IgD-negative memory B cell (primary cell): Measurements from ENCODE around the gene KNOP1. TPM values are rescaled to one million over a fixed set of nuclear protein-coding genes. Genes with fewer than 3 reads are reported as not detected.
A peak's percentile ranks its signal among the peaks of the same experiment; 100 is the strongest.

Experiments
- H3K27ac Mint-ChIP-seq, 3 donors: one replicate each; pipeline ENCODE4 v1.8.0; 2020 to 2022; ENCODE audit warnings: mild to moderate bottlenecking in 3 of 3, mixed read lengths in 3 of 3, moderate library complexity in 1 of 3
- H3K27me3 Mint-ChIP-seq: one replicate; pipeline ENCODE4 v1.8.0; 2021; ENCODE audit warnings: mixed read lengths
- H3K36me3 Mint-ChIP-seq: one replicate; pipeline ENCODE4 v1.8.0; 2020; ENCODE audit warnings: mild to moderate bottlenecking, mixed read lengths
- H3K4me1 Mint-ChIP-seq, 3 donors: one replicate each; pipeline ENCODE4 v1.8.0; 2020 to 2022; ENCODE audit warnings: mixed read lengths in 3 of 3, mild to moderate bottlenecking in 1 of 3
- H3K4me3 Mint-ChIP-seq, 4 donors: one replicate each; pipeline ENCODE4 v1.8.0; 2020 to 2022; ENCODE audit warnings: mild to moderate bottlenecking in 4 of 4, mixed read lengths in 4 of 4, moderate library complexity in 3 of 4
- H3K9me3 Mint-ChIP-seq, 3 donors: one replicate each; pipeline ENCODE4 v1.8.0; 2020 to 2021; ENCODE audit warnings: mixed read lengths in 3 of 3, mild to moderate bottlenecking in 1 of 3
- polyA plus RNA-seq: library from polyadenylated mRNA; unstranded; fragments of 300-500 nt; fragmentation: Illumina TruSeq; gene quantifications from one replicate; pipeline ENCODE4 v1.2.3, GENCODE V29; 2021

Gene KNOP1
- polyA plus RNA-seq, 1 donor from 2014 or later: 12.6 TPM

DNA sequence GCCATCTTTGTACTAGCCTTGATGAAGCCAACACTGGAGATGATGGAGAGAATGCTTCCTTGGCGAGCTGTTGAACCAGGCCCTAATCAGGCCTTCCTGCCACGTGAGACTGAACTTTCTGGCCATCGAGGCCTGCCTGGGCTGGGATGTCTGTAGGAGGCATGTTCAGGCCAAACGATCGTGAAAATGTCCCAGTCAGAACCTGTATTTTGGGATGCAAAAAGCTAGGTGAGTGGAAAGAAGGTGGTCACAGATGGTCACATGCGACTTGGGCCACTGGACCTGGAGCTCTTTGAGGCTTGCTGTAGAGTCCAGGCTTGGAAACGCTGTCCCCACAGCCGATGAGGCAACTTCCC is 12.9 kb downstream of the KNOP1 start:
- no peak overlapping the region for H3K4me3 Mint-ChIP-seq
- H3K27me3 Mint-ChIP-seq: no peaks in the 10 kb centered on the region
- no peaks in the 10 kb centered on the region for H3K9me3 Mint-ChIP-seq
- peaks cover 15% of the 10 kb centered on the region for H3K36me3 Mint-ChIP-seq
- peaks cover 0 to 3% (median 0%) of the 10 kb centered on the region in 3 donors for H3K4me1 Mint-ChIP-seq
- no peak overlapping the region for H3K27ac Mint-ChIP-seq

DNA sequence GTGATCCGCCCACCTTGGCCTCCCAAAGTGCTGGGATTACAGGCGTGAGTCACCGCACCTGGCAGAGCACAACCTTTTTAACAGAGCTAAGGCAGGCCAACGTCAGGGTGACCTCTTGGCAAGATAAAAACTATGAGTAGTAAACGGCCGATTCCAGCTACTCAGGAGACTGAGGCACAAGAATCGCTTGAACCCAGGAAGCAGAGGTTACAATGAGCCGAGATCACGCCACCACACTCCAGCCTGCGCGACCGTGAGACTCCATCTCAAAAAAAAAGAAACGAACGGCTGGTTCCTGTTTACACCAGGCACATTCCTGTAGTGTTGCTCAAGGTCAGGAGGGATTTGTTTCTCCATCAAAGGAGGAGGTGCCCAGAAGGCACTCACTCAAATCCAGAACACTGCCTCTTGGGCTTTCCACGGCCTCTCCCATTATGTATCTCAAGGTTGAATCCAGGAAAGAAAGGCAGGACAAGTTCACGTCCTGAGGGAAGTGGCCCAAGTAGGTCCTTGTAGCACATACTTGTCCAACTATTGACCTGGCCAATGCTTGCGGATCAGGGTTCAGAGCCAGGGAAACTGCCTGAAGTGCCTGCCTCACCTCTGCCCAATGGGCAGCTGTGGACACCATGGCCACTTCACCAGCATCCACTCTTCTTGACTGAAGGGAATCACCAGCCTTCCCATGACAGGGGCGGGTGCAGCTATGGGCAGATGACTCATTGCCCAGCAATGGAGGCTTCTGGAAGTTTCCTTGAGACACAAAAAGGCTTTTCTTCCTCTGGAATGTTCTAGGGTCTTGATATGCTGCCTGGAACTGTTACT is 13.5 kb downstream of the KNOP1 start:
- peaks cover 0 to 3% (median 0%) of the 10 kb centered on the region in 3 donors for H3K4me1 Mint-ChIP-seq
- H3K4me3 Mint-ChIP-seq: no peak overlapping the region
- H3K27me3 Mint-ChIP-seq: no peaks in the 10 kb centered on the region
- H3K9me3 Mint-ChIP-seq: no peaks in the 10 kb centered on the region
- H3K36me3 Mint-ChIP-seq: peaks cover 18% of the 10 kb centered on the region
- H3K27ac Mint-ChIP-seq: no peak overlapping the region

DNA sequence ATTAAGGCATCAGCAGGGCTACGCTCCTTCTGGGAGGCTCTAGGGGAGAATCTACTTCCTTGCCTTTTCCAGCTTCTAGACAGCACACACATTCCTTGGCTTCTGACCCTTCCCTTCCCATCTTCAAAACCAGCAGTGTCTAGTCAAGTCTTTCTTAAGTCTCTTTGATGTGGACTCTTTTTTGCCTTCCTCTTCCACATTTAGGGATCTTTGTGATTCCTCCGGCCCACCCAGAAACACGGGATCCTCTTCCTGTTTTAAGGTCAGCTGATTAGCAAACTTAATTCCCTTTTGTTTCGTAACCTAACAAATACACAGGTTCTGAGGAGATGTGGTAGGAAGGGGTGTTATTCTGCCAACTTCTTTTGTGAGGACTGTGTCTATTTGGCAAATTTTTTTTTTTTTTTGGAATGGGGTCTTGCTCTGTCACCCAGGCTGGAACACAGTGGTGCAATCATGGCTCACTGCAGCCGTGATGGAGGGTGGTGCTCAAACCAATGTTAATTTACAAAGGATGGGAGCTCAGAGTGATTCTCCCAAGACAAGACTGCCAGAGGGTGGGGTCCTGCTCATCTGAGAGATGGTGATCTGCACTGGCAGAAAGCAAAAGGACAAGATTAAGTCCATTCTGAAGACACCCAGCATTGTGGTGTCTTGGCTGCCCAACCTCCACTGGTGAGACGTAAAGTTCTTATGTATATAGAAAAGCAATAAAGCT is 14.7 kb downstream of the KNOP1 start:
- Mint-ChIP-seq H3K27ac (no peak overlapping the region), H3K4me1 (peaks cover 0 to 2% (median 0%) of the 10 kb centered on the region in 3 donors), H3K4me3 (no peak overlapping the region), H3K27me3 (no peaks in the 10 kb centered on the region), H3K36me3 (peaks cover 17% of the 10 kb centered on the region), H3K9me3 (no peaks in the 10 kb centered on the region)

DNA sequence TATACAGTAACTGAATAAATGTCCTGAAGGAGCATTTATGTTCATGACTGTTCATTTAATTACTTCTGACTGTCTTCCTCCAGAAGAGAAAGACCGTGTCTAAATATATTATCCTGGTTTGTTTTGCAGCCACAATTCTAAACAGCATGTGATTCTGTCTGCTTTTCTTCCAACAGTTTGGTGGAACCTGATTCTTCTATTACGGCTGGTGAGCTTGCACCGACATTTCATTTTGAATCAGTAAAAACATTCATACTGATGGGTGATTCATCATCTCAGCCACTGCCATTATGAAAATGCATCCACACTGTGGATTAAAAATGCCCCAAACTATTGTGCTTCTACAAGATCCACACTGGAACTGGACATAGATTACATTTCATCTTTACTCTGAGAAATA is 16.9 kb downstream of the KNOP1 start:
- no peak overlapping the region for H3K27ac Mint-ChIP-seq
- peaks cover 17% of the 10 kb centered on the region for H3K36me3 Mint-ChIP-seq
- H3K4me1 Mint-ChIP-seq: peaks cover 0 to 2% (median 0%) of the 10 kb centered on the region in 3 donors
- H3K4me3 Mint-ChIP-seq: no peak overlapping the region
- no peaks in the 10 kb centered on the region for H3K9me3 Mint-ChIP-seq
- H3K27me3 Mint-ChIP-seq: no peaks in the 10 kb centered on the region

DNA sequence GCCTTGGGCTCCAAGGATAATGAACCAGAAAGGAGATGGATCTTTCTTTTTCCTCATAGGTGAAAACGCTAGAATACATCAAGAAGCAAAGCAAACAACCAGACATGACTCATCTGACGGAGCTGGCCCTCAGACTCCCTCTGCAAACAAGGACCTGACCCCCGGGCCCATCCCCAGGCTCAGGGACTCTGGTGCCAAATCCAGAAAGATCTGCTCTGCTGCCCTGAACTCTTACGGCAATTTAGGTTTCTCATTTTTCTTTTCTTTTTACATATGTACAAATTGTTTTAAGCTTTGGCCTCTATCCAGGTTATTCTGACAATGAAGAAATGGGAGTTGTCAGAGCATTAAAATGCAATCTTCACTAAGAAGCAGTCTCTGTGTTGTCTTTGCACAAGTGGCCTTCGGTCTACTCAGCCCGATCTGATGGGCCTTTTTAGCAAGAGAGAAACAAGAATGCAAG is 17.7 kb downstream of the KNOP1 start:
- no peak overlapping the region for H3K4me3 Mint-ChIP-seq
- peaks cover 0 to 2% (median under 1%) of the 10 kb centered on the region in 3 donors for H3K4me1 Mint-ChIP-seq
- no peaks in the 10 kb centered on the region for H3K9me3 Mint-ChIP-seq
- peak overlapping the region in 1 of 3 donors; percentile 46 for H3K27ac Mint-ChIP-seq
- peaks cover 17% of the 10 kb centered on the region for H3K36me3 Mint-ChIP-seq
- H3K27me3 Mint-ChIP-seq: no peaks in the 10 kb centered on the region

DNA sequence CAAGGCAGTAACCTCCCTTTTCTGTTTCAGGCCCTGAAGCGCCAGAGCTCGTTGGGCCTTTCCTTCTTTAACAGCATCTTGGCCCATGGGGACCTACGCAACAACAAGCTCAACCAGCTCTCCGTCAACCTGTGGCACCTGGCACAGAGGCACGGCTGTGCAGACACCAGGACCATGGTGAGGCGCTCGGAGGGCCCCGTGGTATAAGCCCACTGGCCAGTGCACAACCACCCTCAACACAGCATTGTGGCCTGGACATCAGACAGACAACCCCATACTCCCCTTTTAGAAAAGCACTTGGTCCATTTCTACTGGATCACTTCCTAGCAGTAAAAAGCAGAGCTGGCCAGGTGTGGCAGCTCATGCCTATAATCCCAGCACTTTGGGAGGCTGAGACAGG is 18.6 kb downstream of the KNOP1 start:
- Mint-ChIP-seq H3K9me3 (no peaks in the 10 kb centered on the region), H3K27me3 (no peaks in the 10 kb centered on the region), H3K27ac (no peak overlapping the region), H3K4me3 (no peak overlapping the region), H3K36me3 (peaks cover 15% of the 10 kb centered on the region), H3K4me1 (peaks cover 0 to 3% (median 2%) of the 10 kb centered on the region in 3 donors)

DNA sequence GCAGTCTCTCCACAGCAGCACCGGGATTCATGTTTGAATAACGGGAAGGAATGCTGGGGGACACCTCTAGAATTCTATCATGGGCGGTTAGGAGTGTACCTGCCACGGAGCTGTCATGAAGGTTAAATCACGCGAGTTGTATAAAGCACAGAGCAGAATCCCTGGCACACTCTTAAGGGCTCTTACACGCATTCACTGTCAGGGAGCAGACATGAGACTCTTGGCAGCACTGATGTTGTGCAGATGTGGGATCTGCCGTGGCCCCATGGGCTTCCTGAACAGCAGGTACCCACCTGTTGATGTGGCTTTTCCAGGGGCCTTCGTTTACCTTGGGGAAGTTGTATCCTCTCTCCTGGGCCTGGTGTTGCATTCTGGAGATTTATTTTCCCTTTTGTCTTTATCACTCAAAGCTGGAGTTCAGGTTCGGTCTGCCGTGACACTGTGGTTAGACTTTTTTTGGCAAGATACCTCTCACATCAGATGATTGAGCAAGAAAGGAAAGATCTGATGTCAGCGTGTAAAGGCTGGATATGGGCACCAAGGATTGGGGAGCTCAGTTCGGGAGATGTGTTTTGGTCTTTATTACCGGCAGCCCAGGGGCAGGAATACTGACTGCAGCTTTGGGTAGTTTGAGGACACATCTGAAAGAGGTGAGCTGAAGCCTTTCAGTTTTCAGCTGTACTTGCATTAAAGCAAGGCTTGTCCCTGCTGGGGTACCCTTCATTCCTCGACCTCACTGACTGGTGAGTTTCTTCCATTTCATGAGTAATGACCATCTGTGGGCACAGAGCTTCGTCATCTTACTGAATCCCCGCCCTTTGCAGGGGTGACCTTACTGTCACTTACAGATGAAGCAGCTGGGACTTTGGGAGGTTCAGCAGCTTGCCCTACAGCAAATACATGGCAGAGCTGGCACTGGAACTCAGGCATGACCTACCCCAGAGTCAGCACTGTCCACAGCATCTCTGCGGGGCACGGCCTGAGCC is 19.3 kb downstream of the KNOP1 start:
- Mint-ChIP-seq H3K9me3 (no peaks in the 10 kb centered on the region), H3K27me3 (no peaks in the 10 kb centered on the region), H3K4me3 (no peak overlapping the region), H3K4me1 (peaks cover 0 to 3% (median 2%) of the 10 kb centered on the region in 3 donors), H3K36me3 (peaks cover 13% of the 10 kb centered on the region), H3K27ac (no peak overlapping the region)

DNA sequence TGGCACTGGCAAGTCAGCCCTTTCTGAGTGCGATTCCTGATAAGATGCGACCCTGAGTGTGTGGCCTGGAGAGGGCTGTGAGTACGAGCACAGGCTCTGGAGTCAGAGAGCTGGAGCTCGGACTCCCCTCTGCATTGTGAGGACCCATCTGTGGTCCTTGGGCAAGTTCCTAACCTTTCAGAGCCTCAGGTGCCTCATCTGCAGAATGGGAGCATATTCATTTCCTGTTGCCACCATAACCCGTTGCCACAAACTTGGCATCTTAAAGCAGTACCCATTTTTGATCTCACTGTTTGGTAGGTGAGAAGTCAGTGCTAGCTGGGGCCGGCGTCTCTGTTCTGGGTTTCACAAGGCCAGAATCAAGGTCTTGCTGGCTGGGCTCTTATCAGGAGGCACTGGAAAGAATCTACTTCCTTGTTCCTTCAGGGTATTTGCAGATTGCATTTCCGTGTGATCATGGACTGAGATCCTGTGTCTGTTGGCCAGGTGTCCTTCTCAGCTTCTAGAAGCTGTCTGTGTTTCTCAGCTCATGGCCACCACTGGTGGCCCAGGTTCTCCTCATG is 20.2 kb downstream of the KNOP1 start:
- Mint-ChIP-seq H3K9me3 (no peaks in the 10 kb centered on the region), H3K4me1 (peaks cover 0 to 5% (median 2%) of the 10 kb centered on the region in 3 donors), H3K36me3 (peaks cover 12% of the 10 kb centered on the region), H3K4me3 (no peak overlapping the region), H3K27ac (no peak overlapping the region), H3K27me3 (no peaks in the 10 kb centered on the region)

DNA sequence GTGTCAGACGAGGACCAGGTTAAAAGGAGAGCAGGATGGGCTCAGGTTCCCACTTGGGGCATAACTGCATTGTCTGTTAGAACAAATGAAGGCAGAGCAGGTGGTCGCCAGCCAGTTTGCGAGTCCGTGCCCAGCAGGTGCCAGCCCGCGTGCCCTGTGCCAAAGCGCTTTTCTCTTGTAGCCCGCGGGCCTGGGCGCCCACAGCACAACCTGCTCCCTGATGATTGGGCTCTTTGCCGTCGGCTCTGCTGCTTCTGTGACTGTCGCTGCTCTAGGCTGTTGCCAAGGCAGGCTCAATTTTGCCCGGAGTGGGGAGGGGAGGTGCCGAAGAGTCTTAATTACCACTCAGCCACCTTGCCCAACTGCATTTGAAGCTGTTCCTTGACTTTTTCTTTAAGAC is 21.1 kb downstream of the KNOP1 start:
- Mint-ChIP-seq H3K27me3 (no peaks in the 10 kb centered on the region), H3K9me3 (no peaks in the 10 kb centered on the region), H3K36me3 (peaks cover 7% of the 10 kb centered on the region), H3K4me1 (peaks cover 0 to 5% (median 2%) of the 10 kb centered on the region in 3 donors), H3K27ac (no peak overlapping the region), H3K4me3 (no peak overlapping the region)

DNA sequence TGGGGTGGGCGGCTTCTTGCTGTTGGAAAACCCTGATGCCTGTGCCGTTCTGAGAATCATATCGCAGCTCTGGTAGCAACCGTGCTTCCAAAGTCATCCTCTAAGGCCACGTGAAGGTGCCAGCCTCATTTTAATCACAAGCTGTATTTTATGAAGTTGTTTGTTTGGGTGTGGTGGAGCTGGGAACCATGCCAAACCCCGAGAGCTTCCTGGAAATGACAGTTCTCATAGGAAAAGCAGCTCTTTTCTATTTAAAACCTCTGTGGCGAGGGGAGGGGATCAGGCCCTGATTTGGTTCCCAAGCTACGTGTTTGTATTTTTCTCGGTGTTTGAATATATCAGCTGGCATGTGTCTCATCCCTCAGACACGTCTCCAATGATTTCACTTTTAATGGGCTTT is 21.7 kb downstream of the KNOP1 start:
- no peaks in the 10 kb centered on the region for H3K9me3 Mint-ChIP-seq

DNA sequence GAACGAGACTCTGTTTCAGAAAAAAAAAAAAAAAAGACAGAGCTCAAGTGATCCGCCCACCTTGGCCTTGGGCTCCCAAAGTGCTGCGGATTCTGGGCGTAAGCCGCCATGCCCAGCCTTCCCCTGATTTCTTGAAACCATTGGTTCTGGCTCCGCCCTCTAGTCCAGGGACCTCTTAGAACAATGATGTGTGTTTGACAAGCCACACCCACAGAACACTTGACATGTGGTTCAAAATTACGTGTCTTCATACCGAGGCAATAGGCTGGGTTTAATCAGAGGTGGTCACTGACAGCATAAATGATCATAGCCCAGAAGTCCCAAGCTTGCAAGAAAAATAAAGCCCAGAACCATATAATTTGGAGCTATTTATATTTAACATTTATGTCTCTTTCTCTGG is 23.0 kb downstream of the KNOP1 start:
- H3K4me1 Mint-ChIP-seq: peaks cover 0 to 5% (median 2%) of the 10 kb centered on the region in 3 donors
- H3K9me3 Mint-ChIP-seq: no peaks in the 10 kb centered on the region
- peaks cover 6% of the 10 kb centered on the region for H3K36me3 Mint-ChIP-seq
- no peaks in the 10 kb centered on the region for H3K27me3 Mint-ChIP-seq
- H3K27ac Mint-ChIP-seq: no peak overlapping the region
- H3K4me3 Mint-ChIP-seq: no peak overlapping the region

More for the DNA sequence above, 21.7 kb downstream of the KNOP1 start:
- H3K36me3 Mint-ChIP-seq: peaks cover 9% of the 10 kb centered on the region
- peaks cover 0 to 5% (median 2%) of the 10 kb centered on the region in 3 donors for H3K4me1 Mint-ChIP-seq
- no peaks in the 10 kb centered on the region for H3K27me3 Mint-ChIP-seq
- no peak overlapping the region for H3K4me3 Mint-ChIP-seq
- no peak overlapping the region for H3K27ac Mint-ChIP-seq

DNA sequence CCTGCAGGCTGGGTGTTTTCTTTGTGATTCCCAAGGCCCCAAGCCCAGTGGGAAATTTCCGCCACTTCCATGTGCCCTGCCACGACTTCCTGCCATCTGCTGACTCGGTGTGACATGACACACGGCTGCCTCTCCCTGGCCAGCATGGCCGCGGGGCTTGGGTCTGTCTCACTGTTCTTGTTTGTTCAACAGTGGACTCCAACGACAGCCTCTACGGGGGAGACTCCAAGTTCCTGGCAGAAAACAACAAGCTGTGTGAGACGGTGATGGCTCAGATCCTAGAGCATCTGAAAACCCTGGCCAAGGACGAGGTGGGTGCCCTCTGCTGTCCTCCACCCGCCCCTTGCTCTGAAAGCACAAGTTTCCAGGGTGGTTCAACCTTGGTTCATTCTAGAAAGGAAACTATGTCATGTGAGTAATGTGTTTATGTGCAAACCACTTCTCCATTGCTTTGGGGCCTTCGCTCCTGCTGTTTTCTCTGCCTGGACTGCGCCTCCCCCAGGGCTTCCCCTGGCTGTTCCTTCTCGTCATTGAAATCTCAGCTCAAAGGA is 26.8 kb downstream of the KNOP1 start:
- no peak overlapping the region for H3K4me3 Mint-ChIP-seq
- H3K9me3 Mint-ChIP-seq: no peaks in the 10 kb centered on the region
- no peak overlapping the region for H3K27ac Mint-ChIP-seq
- peaks cover 8% of the 10 kb centered on the region for H3K36me3 Mint-ChIP-seq
- peaks cover 0 to 5% (median 0%) of the 10 kb centered on the region in 3 donors for H3K4me1 Mint-ChIP-seq
- H3K27me3 Mint-ChIP-seq: no peaks in the 10 kb centered on the region

DNA sequence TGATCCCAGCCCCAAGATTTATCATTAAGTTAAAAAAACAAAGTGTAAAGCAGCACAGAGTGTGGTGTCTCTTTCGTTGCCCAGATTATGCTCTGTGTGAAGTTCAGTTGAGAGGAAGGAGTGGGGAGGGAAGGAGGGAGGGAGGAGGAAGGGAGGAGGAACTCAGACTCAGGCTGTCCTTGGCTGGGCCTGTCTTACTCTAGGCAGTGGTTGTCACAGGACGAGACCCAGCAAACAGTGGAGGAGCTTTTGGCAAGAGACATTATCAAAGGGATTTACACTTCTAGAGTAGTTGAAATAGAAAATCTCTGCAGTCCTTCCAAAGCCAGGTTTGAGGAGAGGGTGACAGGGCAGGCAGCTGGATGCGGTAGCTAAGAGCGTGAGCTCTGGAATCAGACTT is 27.8 kb downstream of the KNOP1 start:
- peaks cover 0 to 3% (median 0%) of the 10 kb centered on the region in 3 donors for H3K4me1 Mint-ChIP-seq
- no peak overlapping the region for H3K4me3 Mint-ChIP-seq
- no peaks in the 10 kb centered on the region for H3K27me3 Mint-ChIP-seq
- no peak overlapping the region for H3K27ac Mint-ChIP-seq
- peaks cover 0 to 3% (median 0%) of the 10 kb centered on the region in 3 donors for H3K9me3 Mint-ChIP-seq
- peaks cover 8% of the 10 kb centered on the region for H3K36me3 Mint-ChIP-seq

DNA sequence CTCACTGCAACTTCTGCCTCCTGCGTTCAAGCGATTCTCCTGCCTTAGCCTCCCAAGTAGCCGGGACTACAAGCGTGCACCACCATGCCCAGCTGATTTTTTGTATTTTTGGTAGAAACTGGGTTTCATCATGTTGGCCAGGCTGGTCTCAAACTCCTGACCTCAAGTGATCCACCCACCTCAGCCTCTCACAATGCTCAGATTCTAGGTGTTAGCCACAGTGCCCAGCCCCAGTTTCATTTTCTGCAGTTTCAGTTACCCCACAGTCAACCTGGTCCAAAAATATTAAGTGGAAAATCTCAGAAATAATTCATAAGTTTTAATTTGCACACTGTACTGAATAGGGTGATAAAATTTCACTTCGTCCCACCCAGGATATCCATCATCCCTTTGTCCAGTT is 28.7 kb downstream of the KNOP1 start:
- Mint-ChIP-seq H3K36me3 (peaks cover 8% of the 10 kb centered on the region), H3K27me3 (no peaks in the 10 kb centered on the region), H3K9me3 (peaks cover 0 to 11% (median 1%) of the 10 kb centered on the region in 3 donors), H3K4me3 (no peak overlapping the region), H3K4me1 (peaks cover 0 to 2% (median 0%) of the 10 kb centered on the region in 3 donors), H3K27ac (no peak overlapping the region)
